Kidney tubule cell (primary cell): ENCODE results near the gene SAMD14.

Experiments used
- DNase-seq: peaks from one replicate; pipeline ENCODE4 v3.0.0-alpha.2; 2018; ENCODE audit warnings: low spot score

Gene SAMD14

DNA sequence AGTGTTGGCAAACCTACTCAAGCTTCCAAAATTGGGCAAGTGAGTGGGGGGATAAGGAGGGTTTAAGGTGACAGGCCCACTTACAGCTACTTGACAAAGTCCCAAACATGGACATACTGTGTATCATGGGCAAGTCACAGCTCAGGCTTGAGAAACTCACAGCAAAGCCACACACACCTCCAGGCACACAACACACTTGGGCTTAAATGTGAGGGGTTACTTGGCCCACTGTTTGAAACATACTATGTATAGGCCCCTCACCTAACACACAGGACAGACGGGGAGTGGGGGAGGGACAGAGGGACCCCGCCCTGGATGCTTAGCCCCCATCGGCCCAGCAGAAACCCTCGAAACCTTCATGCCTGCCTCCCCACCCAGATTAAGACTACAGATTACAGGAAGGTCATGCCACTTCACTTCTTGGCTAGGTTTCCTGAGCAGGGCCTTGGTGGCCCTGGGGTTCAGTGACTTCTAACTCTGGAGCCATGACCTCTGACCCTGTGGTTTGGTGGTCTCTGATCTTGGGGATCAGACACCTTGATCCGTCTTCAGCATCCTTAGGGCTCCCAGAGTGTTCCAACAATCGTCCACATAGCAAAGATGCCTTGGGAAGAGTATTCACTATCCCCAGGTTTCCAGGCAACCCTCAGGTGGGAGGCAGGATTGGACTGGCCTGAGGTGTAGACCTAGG lies 2.3 kb upstream of the SAMD14 start:
- no peak for DNase-seq

DNA sequence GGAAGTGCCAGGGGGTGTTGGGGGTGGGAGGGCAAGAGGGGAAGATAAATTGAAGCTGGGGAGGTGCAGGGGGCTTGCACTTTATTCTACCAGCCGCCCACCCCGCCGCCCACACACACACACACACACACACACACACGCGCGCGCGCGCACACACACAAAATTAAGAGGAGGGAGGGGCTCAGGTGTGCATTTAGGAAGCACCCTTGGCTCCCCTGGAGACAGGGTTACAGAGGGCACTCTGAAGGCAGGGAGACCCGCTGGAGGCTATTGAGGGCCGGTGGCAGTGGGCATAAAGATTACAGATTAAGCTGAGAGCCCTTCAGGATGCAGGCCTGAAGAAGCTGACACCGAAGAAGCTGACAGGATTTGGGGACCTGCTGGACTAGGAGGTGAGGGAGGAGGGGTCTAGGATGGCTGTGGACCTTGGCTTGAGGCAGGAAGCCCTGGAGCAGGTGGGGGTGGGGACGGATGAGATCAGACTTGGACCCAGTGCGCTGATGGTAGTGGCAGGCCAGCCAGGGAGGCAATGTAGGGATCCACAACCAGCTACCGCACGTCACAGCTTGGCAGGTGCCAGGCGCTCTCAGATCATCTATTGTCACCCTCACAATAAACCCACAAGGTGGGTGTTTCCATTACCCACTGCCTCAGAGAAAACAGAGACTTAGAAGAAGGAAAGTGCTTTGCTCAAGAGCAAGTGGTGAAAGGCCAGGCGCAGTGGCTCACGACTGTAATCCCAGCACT lies 772 bp upstream of the SAMD14 start:
- DNase-seq: no peak

DNA sequence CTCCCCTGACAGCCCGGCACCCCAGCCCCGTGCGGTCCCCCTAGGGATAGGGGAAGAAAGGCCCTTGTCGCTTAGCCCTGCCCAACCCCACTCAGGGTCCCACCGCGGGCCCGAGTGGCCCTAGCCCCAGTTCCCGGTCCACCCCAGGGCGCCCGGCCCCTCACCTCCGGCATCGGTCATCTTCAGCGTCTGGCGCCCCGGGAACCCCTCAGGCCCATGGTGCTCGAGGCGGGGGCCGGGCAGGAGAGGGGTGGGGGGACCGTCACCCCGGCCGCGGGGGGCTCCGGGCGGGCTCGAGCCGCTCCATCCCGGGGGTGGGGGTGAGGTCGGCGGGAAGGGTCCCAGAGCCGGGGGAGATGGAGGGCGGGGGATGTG lies 620 bp downstream of the SAMD14 start:
- DNase-seq: no peak

DNA sequence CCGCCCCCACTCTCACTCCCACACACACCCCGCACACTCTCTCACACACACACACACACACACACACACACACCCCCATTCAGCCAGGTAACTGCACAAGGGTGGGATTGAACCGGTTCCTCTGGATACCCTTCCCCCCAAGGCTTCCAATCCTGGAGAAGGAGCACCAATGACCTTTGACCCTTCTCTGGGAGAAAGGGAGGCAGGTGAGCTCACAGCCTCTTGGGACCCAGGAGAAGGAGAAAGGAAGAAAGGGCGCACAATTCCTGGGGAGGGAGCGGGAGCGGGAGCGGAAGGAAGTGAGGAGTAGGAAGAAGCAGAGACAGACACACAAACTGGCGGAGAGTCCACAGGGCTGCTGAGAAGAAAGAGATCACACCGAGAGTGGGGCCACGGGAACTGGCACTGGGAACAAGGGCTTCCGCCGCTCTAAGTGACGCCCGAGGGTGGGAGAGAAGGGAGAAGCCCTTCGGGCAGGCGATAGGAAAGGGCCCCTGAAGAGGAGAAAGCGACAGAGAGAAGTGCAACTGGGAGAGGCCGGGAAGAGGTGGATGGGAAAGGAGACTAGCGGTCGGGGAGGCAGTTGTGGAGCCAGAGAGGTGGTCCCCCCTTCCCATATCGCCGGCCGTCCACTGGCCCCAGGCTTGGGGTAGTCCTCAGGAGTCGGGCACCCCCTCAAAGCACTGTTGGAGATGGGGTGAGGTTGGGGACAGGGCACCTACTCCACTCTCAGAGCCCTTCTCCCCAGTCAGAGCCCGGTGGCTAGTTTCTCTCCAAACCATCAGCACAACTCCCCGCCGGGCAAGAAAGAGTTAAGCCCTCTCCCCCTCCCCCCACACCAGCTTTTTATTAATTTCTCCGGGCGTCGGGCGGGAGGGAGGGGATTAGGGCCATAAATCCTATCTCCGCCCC lies 1.3 kb downstream of the SAMD14 start:
- no peak for DNase-seq

DNA sequence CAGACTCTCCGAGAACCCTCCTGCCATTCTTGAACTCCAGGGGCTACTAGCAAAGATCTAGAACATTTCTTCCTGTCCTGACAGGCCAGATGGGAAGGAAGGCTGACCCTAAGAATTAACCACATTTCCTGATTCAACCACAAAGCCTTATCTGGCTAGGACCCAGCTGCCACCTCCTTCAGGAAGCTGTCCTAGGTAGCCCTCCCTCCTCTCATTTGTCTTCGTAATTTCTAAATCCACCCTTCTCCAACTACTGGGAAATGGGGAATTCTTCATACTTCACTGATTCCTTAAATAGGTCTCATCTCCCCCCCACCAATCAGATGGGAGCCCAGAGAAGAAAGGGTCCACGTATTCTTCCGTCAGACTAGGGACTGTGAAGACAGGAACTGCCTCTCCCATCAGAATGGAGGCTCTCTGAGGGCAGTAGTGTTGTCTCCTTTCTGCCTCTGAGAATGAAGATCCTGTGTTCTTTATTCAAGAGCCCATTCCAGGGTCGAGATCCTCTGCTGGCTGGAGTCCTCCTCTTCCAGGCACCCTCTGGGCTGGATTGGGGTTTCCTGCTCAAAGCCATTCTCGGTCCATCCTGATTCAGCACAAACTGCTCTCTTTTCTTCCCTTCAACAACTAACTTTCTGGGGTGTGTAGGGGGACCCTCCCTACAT lies 2.1 kb downstream of the SAMD14 start:
- DNase-seq: peak; percentile 40

DNA sequence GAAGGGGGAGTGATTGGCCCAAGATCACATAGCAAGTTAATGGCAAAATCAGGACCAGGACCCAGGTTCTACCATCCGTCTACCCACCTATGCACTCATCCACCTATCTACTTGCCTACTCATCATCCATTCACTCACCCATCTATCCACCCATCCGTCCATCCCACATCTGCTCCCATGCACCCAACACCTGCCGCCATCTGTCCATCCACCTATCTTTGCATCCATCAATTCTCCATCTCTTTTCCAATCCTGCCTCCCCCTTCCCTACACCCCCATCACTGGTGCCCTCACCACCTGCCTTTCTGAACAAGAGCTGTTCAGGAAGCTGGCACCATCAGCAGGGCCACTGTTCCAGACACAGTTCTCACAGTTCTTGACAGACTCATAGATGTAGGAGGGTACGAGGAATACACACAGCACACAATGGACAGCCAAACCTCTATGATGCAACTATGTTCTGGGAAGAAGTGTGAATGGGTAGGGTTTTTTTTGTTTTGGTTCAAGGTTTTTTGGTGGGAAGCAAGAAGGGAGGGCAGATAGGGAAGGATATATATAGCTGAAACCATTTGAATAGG lies 4.5 kb downstream of the SAMD14 start:
- DNase-seq: no peak

DNA sequence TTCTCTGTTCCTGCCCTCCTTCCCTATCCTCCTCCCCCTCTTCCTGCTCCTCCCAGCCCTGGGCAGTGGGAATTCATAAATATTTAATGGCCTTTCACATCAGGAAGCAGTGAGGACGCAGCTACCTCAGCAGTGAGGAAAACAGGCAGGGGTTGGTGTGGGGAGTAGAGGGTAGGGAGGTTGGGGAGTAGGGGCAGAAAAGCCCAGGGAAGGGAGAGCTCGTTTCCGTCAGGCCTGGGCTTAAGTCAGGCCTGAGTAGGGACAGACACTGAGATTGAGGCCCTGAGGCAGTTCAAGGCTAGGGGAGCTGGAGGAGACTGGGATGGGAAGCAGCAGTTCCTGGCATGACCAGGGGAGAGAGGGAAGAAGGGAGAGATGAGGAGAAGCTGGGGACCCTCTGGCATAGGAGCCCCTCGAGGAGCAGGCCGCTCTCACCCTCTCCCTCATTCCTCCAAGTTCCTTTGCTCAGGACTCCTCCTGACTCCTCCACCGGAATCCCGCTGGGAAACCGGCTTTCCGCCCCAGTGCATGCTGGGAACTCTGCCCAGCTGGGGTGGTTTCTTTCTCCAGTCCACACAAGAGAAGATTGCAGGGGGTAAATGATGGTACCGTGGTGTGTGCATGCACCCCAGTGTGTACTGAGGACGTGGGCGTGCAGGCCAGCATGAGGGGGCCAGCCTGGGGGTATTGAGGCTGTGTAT lies 6.2 kb downstream of the SAMD14 start:
- peak; percentile 63 for DNase-seq

DNA sequence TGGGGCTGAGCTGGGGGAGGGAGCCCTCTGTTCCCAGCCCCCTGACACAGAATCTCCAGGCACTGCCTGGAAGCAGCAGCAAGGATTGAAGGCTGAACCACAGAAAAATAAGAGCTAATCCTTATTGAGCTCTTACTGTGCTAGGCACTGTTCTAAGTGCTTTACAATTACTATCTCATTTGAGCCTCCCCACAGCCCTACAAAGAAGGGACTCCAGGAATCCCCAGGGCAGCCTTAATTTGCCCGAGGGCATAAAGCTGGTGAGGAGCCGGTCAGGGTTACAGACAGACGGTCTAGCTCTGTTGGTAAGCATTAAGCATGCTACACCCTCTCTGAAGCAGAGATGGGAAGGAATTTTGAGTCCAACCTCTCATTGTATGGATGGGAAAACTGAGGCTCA lies 7.0 kb downstream of the SAMD14 start:
- no peak for DNase-seq

DNA sequence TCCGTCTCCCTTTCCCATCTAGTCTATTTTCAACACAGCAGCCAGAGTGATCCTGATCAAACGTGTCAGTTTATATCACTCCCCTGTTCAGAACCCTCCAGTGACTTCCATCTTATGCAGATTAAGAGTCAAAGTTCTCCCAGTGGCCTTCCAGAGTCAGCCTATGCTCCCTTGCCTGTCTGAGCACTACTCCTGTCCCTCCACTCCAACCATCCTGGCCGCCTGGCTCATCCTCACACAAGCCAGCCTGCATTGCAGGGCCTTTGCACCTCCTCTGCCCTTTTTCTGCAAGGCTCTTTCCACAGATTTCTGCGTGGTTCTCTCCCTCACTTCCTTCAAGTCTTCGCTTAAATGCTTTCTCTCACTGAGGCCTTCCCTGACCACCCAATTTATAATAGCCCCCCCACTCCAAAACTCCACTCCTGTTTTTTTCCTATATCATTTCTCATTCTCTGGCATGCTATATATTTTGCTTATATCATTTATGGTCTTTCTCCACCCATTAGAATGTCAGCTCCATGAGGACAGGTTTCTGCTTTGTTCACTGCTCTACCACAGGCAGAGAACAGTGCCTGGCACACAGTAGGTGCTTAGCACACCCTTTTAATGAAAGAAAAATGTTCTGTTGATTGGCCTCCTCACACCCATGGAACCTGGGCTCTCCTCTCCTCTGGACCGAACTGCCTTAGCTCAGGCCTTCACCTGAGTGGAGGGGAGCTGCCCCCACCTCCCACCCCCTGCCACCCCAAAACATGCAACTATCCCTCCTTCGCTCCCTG lies 9.3 kb downstream of the SAMD14 start:
- no peak for DNase-seq

DNA sequence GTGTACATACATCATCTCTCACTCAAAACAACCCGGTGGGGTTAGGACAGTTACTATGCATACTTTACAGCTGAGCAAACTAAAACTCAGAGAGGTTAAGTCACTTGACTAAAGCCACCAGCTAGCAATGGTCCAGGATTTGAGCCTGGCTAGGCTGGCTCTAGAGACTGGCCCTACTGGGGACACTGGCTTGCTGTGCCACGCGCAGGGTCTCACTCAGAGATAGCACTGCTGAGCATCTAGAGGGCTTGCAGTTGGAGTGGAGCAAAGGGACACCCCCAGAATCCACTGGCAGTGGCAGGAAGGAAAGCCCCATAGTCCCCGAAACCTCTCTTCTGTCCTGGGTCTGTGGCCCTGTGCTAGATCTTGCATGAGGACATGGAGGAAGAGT lies 11.1 kb downstream of the SAMD14 start:
- DNase-seq: no peak

DNA sequence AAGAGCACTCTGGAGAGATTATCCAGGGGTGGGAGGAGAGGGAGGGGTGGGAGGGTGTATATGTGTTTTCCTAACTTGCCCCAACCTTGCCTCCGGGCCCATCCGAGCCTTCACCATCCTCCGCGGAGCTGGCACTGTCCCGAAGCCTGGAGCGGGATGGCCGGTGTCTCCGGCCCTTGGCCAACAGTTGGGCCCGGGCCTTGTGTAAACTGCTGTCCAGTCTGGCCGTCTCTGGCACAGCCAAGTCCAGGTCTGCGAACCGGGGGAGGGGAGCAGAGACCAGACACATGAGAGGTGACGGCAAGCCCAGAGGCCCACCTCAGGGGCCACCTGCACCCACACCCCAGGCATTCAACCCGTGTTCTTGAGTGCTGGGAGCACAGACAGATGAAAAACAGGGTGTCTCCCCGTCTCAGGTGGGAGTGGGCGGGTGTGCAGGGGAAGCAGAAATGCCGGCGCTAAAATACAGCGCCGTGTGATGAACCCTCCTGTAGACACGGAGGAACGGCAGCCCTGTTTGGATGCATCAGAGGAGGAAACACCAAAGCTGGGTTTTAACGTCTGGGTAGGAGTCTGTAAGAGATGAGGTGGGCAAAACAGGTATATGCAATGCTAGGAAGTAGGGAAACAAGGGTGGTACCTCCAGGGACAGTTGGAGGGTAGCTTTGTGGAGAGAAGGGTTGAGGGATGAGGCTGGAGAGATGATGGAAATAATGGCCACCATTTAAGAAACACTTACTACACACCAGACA lies 11.7 kb downstream of the SAMD14 start:
- DNase-seq: no peak

DNA sequence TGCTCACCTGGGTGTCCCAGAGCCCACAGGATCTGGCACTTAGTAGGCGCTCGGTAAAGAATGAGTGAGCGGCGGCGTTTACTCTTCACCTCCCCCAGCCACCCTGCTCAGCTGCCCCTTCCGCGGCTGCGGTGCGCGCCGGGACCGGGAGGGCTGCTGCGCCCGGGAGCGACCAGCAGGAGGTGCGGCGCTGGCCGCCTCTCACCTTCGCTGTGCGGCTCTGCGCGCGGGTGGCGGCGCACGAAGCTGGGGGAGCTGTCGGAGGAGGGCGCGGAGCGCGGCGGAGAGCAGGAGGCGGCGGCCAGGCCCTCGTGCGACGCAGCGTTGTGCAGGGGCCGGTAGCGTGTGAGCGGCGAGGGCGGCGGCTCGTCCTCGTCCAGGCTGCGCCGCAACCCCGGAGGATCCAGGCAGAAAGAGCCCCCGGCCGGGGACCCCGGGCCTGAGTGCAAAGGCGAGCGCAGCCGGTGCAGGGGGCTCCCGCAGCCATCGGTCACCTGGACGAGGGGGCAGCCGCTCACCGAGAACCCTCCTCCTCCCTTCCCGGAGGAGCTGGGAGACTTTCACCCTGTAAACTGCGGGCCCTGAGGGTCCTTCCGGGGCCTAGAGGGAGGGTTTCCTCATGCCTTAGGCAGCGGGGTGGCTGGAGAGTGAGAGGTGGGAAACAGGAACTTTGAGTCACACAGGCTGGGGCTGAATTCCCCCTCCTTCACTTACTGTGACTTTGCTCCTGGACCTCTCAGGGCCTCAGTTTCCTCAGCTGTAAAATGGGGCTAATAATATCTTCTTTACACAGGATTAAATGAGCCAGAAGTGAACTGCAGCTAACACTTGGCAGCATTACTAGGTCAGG lies 12.5 kb downstream of the SAMD14 start:
- peak; percentile 71 for DNase-seq

DNA sequence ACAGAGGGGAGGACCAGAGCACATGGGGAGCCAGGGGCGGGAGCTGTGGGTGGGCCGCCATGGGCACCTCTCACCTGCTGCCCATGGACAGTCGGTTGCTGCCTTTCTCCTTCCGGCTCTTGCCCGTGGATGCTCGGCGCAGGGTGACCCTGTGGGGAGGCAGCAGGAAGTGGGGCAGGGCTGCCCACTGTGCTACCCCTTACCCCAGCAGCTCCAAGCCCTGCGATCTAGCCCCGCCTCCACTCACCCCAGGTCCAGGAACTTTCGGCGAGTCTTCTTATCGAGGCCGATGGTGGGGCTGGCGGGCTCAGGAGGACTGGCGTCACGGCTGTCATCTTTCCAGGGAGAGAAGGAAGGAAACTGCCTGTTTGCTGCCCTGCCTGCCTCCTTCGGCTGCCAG lies 14.2 kb downstream of the SAMD14 start:
- DNase-seq: no peak

DNA sequence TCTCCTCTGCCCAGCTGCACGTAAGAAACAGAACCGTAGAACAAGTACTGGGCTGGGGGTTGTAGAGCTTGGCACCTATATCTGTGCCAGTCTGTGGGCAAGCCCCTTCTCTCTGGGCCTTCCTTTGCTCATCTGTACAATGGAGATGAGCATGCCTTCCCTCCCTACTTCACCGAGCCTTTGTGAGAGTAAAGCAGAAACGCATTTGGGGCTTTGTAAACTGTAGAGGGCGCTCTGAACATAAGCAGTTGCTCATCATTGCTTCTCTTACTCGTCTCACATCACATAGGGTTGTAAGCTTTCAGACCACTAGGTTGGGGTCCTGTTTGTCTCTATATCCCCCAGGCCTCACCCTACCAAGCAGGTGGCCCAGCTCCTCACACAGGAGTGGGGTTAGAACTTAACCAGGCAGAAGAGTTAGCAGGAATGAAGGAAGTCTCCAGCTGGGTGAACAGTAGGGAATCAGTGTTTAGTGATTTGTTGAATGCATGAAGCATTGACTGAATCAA lies 15.1 kb downstream of the SAMD14 start:
- peak; percentile 67 for DNase-seq

DNA sequence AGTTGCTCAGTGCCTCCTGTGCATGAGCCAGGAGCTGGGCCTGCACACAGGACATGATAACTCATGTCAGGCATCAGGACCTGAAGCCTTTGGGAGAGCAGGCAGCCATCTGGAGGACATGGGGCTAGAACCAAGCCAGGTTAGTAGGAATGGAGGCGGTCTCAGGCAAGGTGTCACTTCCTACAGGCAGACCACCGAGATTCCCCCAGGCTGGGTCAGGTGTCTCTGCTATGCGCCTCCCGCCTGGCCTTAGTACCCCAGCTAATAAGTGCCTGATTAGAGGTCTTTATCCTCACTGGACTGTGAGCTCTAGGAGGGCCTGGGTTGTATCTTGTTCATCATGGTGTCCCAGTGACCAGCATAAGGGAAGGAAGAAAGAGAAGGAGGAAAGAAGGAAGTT lies 15.6 kb downstream of the SAMD14 start:
- no peak for DNase-seq

DNA sequence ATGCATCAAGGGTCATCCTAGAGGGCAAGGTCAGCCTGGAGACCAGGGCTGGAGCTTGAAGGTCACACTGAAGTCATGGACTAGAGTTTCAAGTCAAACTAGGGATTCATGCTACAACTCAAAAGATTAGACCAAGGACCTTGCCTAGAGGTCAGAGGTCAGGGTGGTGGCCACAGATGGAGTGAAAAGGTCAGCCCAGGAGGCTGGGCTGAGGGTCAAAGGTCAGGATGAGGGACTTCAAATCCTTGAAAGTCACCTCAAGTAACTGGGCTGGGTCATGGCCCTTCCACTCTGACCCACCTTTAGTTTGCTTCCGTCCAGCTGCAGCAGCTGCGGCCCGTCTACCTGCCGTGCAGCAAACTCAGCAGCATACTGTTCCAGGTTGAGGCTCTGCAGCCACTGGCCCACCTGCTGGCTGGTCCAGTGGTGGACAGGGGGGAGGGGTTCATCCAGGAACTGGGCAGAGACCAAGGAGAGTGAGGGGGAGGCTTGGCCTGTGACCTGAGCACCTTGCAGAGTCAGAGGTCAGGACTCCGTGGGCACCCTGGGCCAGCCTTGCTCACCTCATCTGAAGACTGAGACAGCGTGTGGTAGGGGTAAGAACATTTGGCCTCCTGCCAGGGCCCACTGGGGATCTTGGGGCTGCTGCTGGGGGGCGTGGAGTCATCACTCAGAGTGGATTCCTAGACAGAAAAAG lies 16.2 kb downstream of the SAMD14 start:
- DNase-seq: no peak

DNA sequence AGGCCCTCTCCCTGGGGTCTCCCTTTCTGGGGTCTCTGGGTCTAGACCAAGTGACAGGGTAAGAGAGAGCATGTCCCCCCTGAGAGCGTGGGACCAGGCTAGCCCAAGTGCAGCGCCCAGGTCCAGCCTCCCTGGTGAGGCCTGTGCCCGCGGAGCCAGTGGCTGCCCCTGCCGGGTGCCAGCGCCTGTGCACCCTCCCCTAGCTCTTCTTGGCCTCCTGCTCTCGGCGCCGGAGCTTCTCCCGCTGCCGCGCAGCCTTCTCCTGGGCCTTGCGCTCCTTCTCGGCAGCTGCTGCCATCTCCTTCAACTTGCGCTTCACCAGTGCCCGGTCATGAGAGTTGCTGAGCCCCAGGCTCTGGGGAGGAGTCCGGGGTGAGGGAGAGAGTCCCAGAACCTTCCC lies 17.3 kb downstream of the SAMD14 start:
- no peak for DNase-seq
